Measurements from ENCODE around the gene MTTP. TPM values are rescaled to one million over a fixed set of nuclear protein-coding genes. Genes with fewer than 3 reads are reported as not detected.

The MTTP gene
- total and polyA plus RNA-seq, 9 donors = 0.67 to 4.8 (median 2.2) TPM

DNA sequence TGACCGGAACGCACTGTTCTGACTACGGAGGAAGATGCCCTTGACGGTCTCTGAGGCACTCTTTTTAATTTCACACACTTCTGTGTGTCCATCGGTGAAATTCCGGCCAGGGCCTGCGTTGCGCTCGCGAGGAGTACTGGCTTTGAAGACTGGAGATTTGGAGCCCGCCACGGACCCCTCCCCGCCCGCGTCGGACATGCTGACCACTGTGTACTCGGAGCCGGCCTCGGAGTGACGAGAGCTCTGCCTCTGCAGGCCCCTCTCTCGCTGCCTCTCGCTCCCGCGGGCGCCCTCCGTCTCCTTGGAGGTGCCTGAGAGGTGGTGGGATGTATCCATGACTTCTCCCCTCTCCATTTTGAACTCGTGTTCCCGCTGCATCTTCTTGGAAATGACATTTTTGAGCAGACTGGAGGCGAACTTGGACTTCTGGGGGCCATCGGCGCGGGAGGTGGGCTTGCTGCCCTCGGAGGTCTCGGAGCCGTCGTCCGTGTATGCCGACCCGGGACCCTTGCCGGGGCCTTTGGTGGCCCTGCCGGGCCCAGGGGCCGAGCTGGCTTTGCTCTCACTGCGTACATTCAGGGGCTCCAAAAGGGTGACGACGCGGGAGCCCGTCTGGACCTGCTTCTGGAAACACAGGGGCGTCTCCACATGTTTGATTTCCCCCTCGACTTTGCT lies 77.3 kb downstream of the MTTP start:
- Histone ChIP-seq H3K4me1 (ENCODE audit: insufficient read depth) (peaks cover 13% of the 10 kb centered on the region), H3K27ac (no peak overlapping the region), H3K9me3 (no peaks in the 10 kb centered on the region), H3K36me3 (no peaks in the 10 kb centered on the region), H3K27me3 (no peaks in the 10 kb centered on the region), H3K4me3 (no peak overlapping the region)
- no peak for TF ChIP-seq CTCF (IDR thresholded peaks at IDR 0.05)
- no peak for TF ChIP-seq POLR2A (IDR thresholded peaks at IDR 0.05)
- whole genome bisulfite sequencing, 3 donors = 97% methylated on average over 49 of the region's 49 CpGs
- intact Hi-C loops (cut with DNase I) = no loop called here
- peak in 1 of 5 donors; percentile 35 for DNase-seq

- WGBS, 3 donors = 92 to 93% (median 92%) methylated on average over 42 to 43 of the region's 43 CpGs
- H3K4me1 ChIP-seq (ENCODE audit: insufficient read depth) = peaks cover 14% of the 10 kb centered on the region
- H3K9me3 ChIP-seq = no peaks in the 10 kb centered on the region
- no peaks in the 10 kb centered on the region for H3K36me3 ChIP-seq
- no peak for TF ChIP-seq POLR2A (IDR thresholded peaks at IDR 0.05)
- TF ChIP-seq EP300 (IDR thresholded peaks at IDR 0.05) = no peak
- H3K4me3 ChIP-seq = no peak overlapping the region
- peak in 1 of 5 donors; percentile 29 for DNase-seq
- H3K27ac ChIP-seq = no peak overlapping the region
- intact Hi-C loops (cut with DNase I) = no loop called here
- H3K27me3 ChIP-seq = no peaks in the 10 kb centered on the region
Observed at GRCh38 chr4:99652596-99653436, 78.2 kb downstream of the MTTP start.

GRCh38 chr4:99653916-99654315 lies 79.3 kb downstream of the MTTP start:
- Histone ChIP-seq H3K9me3 (no peaks in the 10 kb centered on the region), H3K36me3 (no peaks in the 10 kb centered on the region), H3K27ac (no peak overlapping the region), H3K27me3 (no peaks in the 10 kb centered on the region), H3K4me1 (ENCODE audit: insufficient read depth) (peaks cover 17% of the 10 kb centered on the region), H3K4me3 (no peak overlapping the region)
- TF ChIP-seq POLR2A (IDR thresholded peaks at IDR 0.05) (no peak), EP300 (IDR thresholded peaks at IDR 0.05) (no peak), CTCF (IDR thresholded peaks at IDR 0.05) (no peak)
- intact Hi-C loops (cut with DNase I) = no loop called here
- DNase-seq = no peak
- WGBS, 3 donors = 86 to 96% (median 95%) methylated on average over 9 of the region's 9 CpGs

GRCh38 chr4:99654361-99654761 lies 79.7 kb downstream of the MTTP start:
- intact Hi-C loops (cut with DNase I) = no loop called here
- H3K9me3 ChIP-seq = no peaks in the 10 kb centered on the region
- H3K27ac ChIP-seq = no peak overlapping the region
- no peak for TF ChIP-seq POLR2A (IDR thresholded peaks at IDR 0.05)
- no peak for TF ChIP-seq CTCF (IDR thresholded peaks at IDR 0.05)
- TF ChIP-seq EP300 (IDR thresholded peaks at IDR 0.05) = no peak
- no peak for DNase-seq
- WGBS, 3 donors = 87 to 92% (median 91%) methylated on average over 15 of the region's 15 CpGs
- no peaks in the 10 kb centered on the region for H3K36me3 ChIP-seq
- peaks cover 14% of the 10 kb centered on the region for H3K4me1 ChIP-seq (ENCODE audit: insufficient read depth)
- no peaks in the 10 kb centered on the region for H3K27me3 ChIP-seq
- H3K4me3 ChIP-seq = no peak overlapping the region

All from ovary (tissue), 9 donors.